ENCODE measurements around the gene ERGIC1.

Gene ERGIC1

DNA sequence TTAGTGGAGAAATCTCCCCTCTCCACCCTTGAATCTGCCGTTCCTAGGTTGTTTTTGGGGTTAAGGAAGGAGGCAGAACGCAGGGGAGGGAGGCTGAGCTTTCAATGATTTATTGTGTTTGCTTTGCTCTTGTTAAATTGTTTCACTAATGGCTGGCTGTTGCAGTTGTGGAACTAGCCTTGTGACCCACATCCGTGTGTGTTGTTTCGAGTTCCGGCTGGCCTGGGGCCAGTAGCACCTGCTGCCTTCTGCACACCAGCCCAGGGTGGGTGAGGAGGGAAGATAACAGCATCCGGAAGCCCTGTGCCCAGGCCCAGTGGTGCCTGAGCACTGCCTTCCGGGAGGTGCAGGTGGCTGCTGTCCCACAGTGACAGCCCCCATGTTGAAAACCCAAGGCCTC, 3.6 kb downstream of the ERGIC1 start:
- TF ChIP-seq, protein P1, sequence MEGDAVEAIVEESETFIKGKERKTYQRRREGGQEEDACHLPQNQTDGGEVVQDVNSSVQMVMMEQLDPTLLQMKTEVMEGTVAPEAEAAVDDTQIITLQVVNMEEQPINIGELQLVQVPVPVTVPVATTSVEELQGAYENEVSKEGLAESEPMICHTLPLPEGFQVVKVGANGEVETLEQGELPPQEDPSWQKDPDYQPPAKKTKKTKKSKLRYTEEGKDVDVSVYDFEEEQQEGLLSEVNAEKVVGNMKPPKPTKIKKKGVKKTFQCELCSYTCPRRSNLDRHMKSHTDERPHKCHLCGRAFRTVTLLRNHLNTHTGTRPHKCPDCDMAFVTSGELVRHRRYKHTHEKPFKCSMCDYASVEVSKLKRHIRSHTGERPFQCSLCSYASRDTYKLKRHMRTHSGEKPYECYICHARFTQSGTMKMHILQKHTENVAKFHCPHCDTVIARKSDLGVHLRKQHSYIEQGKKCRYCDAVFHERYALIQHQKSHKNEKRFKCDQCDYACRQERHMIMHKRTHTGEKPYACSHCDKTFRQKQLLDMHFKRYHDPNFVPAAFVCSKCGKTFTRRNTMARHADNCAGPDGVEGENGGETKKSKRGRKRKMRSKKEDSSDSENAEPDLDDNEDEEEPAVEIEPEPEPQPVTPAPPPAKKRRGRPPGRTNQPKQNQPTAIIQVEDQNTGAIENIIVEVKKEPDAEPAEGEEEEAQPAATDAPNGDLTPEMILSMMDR (conservative IDR thresholded peaks at IDR 0.05; ENCODE audit: low read depth, low read length), result no peak
- H3K27me3 ChIP-seq (ENCODE audit: insufficient read depth, low read depth), result no peaks in the 10 kb centered on the region
- peaks cover 61% of the 10 kb centered on the region for H3K79me2 ChIP-seq (ENCODE audit: insufficient read depth, low read depth)
- peak overlapping the region; percentile 84 for H3K27ac ChIP-seq
- no peaks in the 10 kb centered on the region for H4K20me1 ChIP-seq (ENCODE audit: insufficient read depth)
- H3K9ac ChIP-seq, result peak overlapping the region; percentile 37; the same call in 1 of the 2 replicates
- no peak overlapping the region for H3K4me3 ChIP-seq (IDR thresholded peaks at IDR 0.05; ENCODE audit: insufficient read depth, low read depth, low read length)
- no peak overlapping the region for H2AFZ ChIP-seq (ENCODE audit: low read depth)
- no peaks in the 10 kb centered on the region for H3K36me3 ChIP-seq (ENCODE audit: insufficient read depth)
- peak overlapping the region; percentile 94 for H3K4me2 ChIP-seq
- H3K4me1 ChIP-seq (ENCODE audit: low read depth, poor library complexity, severe bottlenecking), result peaks cover 28% of the 10 kb centered on the region

DNA sequence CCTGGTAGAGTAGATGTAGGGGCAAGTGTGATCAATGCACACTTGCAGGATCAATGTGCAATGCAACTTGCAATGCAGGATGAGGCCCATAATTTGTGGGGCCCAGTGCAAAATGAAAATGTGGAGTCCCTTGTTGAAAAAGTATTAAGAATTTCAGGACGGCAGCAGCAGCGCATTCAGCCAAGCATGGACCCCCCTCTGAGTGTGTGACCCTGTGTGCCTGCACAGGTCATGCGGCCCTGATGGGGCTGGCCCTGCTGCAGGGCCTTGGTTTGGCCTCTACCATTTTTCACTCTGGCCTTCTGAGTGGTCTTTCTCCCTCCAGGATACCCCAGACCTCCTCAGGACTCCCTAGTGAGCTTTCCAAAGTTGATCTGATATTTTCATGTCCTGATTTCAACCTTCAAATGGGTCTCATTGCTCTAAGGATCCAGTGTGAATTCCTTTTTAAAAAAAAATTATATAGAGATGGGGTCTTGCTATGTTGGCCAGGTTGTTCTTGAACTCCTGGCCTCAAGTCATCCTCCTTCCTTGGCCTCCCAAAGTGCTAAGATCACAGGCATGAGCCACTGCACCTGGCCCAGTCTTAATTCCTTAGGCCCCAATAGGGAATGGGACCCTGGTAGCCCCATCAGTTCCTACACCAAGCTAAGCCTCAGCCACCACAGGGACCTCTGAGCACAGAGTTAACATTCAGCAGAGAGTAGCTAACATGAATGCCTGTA, 4.3 kb downstream of the ERGIC1 start:
- H3K9ac ChIP-seq, result no peak overlapping the region; the same call in 1 of the 2 replicates
- no peak overlapping the region for H2AFZ ChIP-seq (ENCODE audit: low read depth)
- H3K79me2 ChIP-seq (ENCODE audit: insufficient read depth, low read depth), result peaks cover 68% of the 10 kb centered on the region
- peak overlapping the region; percentile 94 for H3K4me2 ChIP-seq
- no peaks in the 10 kb centered on the region for H4K20me1 ChIP-seq (ENCODE audit: insufficient read depth)
- no peaks in the 10 kb centered on the region for H3K27me3 ChIP-seq (ENCODE audit: insufficient read depth, low read depth)
- H3K4me1 ChIP-seq (ENCODE audit: low read depth, poor library complexity, severe bottlenecking), result peaks cover 28% of the 10 kb centered on the region
- H3K36me3 ChIP-seq (ENCODE audit: insufficient read depth), result no peaks in the 10 kb centered on the region
- H3K4me3 ChIP-seq (IDR thresholded peaks at IDR 0.05; ENCODE audit: insufficient read depth, low read depth, low read length), result no peak overlapping the region
- TF ChIP-seq, protein P1 (conservative IDR thresholded peaks at IDR 0.05; ENCODE audit: low read depth, low read length), result no peak
- peak overlapping the region; percentile 84; the same call in 1 of the 2 replicates for H3K27ac ChIP-seq

DNA sequence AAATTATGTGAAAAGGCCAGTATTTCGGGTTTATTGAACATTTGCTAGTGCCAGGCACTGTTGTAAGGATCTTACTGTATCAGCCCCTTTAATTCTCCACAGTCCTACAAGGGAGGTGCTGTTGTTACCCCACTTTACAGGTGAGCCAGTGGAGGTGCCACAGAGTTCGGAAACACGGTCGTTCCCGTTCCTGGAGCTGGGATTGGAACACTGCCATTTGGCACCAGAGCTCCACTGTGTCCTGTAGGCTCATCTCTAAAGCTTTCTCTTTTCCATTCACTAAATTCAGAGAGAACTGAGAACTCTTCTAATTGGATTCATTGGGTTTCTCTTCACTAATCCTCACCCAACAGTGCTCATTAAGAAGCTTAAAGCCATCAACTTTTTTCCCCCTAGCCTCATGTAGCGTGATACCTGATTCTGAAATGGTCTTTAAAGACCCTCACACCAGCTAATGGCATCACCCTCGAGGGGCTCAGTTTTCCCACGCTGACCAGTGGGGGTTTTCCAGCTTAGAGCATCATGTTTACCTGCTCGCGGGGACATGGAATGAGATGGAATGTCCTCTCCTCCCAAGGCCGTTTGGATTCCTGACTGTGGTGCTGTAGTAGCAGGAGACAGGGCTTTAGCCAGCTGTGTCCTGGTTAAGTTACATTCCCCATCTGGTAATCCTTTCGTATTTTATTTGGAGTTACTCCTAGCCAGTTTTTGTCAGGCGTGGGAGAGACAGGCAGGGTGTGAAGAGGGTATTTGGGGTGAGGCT, 5.8 kb downstream of the ERGIC1 start:
- H3K4me2 ChIP-seq, result no peak overlapping the region
- no peaks in the 10 kb centered on the region for H3K27me3 ChIP-seq (ENCODE audit: insufficient read depth, low read depth)
- H3K79me2 ChIP-seq (ENCODE audit: insufficient read depth, low read depth), result peaks cover 81% of the 10 kb centered on the region
- no peaks in the 10 kb centered on the region for H3K36me3 ChIP-seq (ENCODE audit: insufficient read depth)
- no peak overlapping the region for H3K9ac ChIP-seq
- H4K20me1 ChIP-seq (ENCODE audit: insufficient read depth), result no peaks in the 10 kb centered on the region
- TF ChIP-seq, protein P1 (conservative IDR thresholded peaks at IDR 0.05; ENCODE audit: low read depth, low read length), result no peak
- peaks cover 28% of the 10 kb centered on the region for H3K4me1 ChIP-seq (ENCODE audit: low read depth, poor library complexity, severe bottlenecking)
- no peak overlapping the region for H3K27ac ChIP-seq
- no peak overlapping the region for H2AFZ ChIP-seq (ENCODE audit: low read depth)
- H3K4me3 ChIP-seq (IDR thresholded peaks at IDR 0.05; ENCODE audit: insufficient read depth, low read depth, low read length), result no peak overlapping the region

DNA sequence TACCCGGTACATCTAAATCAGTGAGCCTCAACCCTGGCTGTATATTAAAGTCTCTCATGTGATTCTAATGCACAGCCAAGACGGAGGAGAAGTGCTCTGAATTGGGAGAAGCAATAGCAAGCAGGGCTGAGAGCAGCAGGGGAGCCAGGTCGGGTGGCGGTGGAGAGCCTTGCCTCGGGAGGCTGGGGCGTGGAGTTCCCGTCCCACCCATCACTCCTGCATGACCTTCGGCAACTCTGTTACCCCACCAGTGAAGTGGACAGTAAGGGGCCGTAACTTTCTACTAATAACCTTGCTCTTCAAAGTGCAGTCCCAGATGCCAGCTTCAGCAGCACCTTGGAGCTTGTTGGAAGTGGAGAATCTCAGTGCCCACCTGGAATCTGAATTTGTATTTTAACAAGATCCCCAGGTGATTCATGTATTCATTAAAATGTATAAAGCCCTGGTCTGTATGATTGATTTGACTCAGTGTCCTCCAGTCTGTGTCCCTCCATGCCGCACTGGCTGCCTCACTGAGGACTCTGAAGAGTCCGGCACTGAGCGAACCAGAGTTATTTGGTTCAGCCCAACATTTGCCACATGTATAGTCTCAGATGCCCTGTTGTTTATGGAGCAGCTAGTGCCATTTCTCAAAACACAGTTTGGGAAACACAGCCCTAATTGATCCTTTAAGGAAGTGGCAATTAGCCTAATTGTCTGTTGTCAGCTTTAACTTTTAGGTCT, 6.5 kb downstream of the ERGIC1 start:
- Histone ChIP-seq H3K79me2 (ENCODE audit: insufficient read depth, low read depth) (peaks cover 81% of the 10 kb centered on the region), H3K36me3 (ENCODE audit: insufficient read depth) (no peaks in the 10 kb centered on the region), H4K20me1 (ENCODE audit: insufficient read depth) (no peaks in the 10 kb centered on the region), H3K4me2 (no peak overlapping the region), H3K4me3 (IDR thresholded peaks at IDR 0.05; ENCODE audit: insufficient read depth, low read depth, low read length) (no peak overlapping the region), H3K9ac (no peak overlapping the region), H3K27ac (no peak overlapping the region), H2AFZ (ENCODE audit: low read depth) (no peak overlapping the region), H3K27me3 (ENCODE audit: insufficient read depth, low read depth) (no peaks in the 10 kb centered on the region), H3K4me1 (ENCODE audit: low read depth, poor library complexity, severe bottlenecking) (peaks cover 28% of the 10 kb centered on the region)
- TF ChIP-seq, protein P1 (conservative IDR thresholded peaks at IDR 0.05; ENCODE audit: low read depth, low read length), result no peak

Data from KMS-11 (cell line).